Activated naive CD4-positive, alpha-beta T cell (primary cell): ENCODE measurements around the gene GPR142.

Experiments used
- DNase-seq, 4 experiments: peaks; one replicate each; lab custom pipeline; 2025; lab: John Stamatoyannopoulos, UW

Gene GPR142

DNA sequence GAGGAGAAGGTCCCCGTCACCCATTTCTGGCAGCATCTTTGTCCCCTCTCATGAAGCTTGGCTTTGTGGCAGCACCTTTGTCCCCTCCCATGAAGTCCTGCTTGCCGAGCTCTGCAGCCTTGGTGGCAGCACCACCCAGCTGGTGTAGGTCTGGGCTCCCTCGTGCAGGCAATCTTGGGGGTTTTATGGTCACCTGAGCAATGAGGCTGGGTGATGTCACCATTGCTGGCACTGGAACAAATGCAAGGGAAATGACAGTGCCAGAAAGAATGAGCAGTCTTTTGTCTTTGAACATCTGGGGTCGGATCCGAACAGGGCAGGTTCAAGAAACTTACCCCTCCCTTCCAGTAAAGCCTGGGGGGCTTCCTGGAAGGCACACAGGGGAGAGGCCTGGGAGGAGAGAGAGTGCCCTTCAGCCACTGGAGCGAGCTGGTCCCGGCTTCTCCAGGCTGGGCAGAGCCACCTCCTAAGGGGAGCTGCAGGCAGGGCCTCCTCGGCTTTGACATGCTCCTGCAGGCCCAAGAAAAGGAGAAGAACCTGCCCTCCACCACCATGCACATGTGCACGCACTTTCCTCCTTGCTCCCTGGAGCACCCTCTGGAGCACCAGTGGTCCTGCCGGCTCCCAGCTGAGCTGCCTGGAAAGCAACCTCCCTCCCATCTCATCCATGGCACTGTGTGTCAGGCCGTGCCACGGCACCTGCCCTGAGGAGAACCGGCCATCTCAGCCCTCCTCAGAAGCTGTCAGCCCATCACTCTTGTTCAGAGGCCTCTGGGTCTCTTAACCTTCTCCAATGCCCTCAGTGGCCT is 21.7 kb upstream of the GPR142 start:
- no peak for DNase-seq

DNA sequence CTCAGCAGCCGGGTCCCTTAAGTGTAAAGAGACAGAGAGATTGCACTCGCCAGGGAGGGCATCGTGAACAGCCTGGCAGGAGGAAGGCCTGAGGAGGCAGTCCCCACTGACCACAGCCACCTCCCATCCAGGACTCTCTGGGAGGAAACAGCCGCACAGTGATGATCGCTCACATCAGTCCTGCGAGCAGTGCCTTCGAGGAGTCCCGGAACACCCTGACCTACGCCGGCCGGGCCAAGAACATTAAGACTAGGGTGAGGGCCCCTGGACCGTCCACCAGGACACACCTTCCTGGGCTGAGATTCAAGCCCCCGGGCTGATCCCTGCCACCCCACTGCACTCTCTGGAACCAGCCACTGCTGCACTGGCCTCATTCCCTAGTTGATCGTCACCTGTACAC is 19.7 kb upstream of the GPR142 start:
- no peak for DNase-seq

DNA sequence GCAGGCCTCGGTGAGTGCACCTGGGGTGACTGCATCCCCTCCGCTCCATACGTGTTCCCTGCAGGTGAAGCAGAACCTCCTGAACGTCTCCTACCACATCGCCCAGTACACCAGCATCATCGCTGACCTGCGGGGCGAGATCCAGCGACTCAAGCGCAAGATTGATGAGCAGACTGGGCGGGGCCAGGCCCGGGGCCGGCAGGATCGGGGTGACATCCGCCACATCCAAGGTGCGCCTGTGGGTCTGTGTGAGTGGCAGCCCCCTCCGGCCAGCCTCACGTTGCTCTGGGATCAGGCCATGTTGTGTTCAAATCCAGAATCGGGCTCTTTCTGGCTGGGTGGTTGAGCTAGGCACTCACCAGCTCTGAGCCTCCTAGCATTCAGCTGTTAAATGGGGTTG is 18.2 kb upstream of the GPR142 start:
- DNase-seq: no peak

DNA sequence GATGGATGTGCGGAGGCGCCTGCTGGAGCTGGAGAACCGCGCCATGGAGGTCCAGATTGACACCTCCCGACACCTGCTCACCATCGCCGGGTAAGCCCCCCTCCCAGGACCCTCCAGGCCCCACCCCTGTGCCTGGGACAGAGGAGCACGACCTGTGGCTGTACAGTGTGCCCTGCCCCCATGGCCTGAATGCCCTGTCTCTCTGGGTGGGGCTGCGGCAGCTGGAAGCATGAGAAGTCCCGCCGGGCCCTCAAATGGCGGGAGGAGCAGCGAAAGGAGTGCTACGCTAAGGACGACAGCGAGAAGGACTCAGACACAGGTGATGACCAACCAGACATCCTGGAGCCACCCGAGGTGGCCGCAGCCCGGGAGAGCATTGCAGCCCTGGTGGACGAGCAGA is 16.8 kb upstream of the GPR142 start:
- DNase-seq: no peak

DNA sequence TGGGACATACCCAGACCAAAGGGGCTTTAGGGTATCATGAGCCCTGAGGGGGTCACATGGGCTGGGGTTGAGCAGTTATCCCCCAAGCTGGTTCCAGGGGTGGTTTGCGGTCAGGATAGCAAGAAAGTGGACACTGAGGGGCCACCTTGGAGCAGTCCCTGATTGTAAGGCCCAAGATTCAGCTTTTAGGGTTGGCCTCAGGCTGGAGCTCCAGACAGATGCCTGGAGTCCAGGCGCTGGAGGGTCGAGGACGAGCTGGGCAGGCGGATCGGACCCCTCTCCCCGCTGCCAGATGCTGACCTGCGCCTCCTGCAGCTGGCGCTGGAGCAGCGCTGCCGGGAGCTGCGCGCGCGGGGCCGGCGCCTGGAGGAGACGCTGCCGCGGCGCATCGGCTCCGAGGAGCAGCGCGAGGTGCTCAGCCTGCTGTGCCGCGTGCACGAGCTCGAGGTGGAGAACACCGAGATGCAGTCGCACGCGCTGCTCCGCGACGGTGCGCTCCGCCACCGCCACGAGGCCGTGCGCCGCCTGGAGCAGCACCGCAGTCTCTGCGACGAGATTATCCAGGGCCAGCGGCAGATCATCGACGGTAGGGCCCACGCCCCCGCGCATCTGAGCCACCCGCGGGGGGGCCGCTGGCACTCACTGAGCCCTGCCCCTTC is 15.6 kb upstream of the GPR142 start:
- no peak for DNase-seq

DNA sequence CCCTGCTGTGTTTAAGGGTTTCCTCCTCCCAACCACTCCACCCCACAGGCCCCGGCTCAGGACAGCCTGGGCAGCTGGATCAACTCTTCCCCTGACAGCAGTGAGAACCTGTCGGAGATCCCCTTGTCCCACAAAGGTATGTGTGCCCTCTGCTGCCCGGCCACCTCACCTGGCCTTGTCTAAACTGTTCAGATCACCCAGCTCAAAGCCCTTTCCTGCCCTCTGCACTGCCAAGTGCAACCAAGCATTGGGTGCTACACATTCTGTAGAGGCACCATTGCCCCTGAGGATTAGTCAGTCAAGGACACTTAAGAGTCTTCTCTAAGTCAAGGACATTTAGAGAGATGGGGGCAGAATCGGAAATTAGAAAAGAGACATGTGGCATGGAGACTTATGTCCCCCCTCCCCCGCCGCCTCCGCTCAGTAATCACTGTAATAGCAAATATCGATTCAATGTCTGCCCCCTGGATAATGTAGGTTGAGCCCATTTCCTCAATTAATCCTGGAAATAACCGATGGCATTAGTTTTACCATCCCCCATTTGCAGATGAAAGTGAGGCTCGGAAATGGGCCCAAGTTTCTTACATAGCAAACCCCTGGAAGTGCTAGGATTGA is 13.8 kb upstream of the GPR142 start:
- no peak for DNase-seq

DNA sequence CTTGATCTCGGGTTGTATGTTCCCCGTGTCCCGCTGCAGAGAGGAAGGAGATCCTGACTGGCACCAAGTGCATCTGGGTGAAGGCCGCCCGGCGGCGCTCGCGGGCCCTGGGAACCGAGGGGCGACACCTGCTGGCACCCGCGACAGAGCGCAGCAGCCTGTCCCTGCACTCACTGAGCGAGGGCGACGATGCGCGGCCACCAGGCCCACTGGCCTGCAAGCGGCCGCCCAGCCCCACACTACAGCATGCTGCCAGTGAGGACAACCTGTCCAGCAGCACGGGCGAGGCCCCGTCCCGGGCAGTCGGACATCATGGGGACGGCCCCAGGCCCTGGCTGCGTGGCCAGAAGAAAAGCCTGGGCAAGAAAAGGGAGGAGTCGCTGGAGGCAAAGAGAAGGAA is 13.2 kb upstream of the GPR142 start:
- peak in 1 of 4 experiments; percentile 7 for DNase-seq

DNA sequence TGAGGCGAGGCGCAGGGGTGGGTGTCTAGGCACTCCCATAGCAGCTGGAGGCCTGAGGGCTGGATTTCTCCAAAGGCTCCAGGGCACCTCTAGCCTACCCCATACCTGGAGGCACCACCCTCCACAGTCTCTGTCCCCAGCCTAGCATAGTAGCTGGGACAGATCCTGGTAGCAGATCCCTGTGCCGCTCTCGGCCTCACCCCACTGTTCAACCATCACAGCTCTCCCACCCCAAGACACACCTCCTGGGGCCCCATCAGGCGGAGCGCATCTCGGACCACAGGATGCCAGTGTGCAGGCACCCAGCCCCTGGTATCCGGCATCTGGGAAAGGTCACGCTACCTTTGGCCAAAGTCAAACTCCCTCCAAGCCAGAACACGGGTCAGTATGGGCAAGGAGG is 12.7 kb upstream of the GPR142 start:
- DNase-seq: no peak

DNA sequence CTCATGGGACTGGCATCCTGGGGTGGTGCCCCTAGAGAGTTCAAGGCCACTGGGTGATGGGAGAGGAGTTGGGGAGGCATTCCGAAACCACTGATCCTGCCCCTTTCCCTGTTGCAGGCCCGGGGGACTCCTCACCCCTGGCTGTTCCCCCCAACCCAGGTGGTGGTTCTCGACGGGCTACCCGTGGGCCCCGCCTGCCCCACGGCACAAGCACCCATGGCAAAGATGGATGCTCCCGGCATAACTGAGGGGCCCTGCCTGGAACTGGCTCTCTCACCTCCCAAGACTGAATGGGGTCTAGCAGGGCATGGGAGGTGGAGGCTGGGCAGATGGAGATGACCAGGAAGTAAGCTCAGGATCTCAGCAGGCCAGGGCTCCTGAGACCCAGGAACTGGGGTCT is 12.2 kb upstream of the GPR142 start:
- DNase-seq: no peak

DNA sequence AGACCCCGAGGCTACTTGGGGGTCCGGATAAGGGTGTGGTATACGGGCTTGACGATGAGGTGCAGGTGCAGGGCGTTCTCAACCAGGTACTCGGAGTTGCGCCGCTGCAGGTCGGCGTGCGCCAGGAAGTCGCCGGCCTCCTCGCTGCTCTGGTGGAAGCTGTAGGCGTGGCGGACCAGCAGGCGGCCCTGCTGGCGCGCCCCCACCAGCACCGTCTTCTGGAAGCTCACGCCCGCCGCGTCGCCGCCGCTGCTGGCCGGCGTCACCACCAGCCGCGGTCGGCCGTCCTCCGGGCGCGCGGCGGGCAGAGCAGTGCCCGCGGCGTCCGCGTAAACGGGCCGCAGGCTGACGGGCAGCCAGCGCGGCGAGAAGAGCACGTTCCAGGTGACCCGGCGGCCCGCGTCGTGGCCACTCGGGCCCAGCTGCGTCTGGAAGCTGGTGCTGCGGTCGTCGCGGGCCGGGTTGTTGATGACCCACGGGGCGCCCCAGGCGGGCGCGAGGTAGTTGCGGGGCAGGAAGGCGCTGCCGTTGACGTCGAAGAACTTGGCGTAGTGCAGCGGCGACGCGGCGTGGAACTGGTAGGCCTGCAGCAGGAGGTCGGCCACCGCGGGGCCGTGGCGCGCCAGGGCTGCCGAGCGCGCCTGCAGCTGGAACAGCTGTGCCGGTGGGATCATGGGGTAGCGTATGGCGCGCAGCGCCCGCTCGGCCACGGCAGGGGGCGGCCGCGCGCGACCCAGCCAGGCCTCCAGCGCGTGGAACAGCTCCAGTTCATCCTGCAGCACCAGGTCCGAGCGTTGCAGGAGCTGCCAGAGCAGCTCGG is 10.4 kb upstream of the GPR142 start:
- DNase-seq: no peak

DNA sequence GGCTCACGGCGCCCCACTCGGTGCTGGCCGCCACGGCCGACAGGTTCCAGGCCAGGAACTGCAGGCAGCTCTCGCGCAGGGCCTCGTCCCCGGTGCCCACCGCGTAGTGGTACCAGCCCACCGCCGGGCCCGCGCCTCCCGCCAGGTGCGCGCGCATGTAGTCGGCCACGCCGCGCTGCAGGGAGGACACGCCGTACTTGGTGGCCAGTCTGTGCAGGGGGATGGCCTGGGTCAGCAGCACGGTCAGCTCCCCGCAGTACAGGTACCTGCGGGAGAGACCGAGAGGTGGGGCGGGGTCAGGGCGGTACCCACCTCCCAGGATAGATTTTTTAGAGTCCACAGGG is 9.9 kb upstream of the GPR142 start:
- DNase-seq: no peak

DNA sequence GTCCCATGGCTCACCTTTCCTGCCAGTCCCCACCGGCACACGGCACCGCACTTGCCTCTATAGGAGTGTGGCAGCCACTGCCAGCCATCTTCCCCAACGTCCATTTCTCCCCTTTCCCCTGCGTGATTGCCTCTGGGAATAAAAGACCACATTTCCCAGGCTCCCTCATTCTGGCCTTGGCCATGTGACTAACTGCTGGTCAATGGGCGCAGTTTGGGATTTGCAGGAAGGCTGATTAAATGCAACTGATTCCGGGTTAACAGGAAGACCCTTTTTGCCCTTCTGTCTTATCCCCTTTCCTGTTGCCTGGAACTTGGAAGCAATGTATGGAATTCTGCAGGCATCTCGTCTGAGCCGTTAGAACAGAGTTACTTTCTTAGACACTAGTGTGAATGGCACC is 8.6 kb upstream of the GPR142 start:
- no peak for DNase-seq

DNA sequence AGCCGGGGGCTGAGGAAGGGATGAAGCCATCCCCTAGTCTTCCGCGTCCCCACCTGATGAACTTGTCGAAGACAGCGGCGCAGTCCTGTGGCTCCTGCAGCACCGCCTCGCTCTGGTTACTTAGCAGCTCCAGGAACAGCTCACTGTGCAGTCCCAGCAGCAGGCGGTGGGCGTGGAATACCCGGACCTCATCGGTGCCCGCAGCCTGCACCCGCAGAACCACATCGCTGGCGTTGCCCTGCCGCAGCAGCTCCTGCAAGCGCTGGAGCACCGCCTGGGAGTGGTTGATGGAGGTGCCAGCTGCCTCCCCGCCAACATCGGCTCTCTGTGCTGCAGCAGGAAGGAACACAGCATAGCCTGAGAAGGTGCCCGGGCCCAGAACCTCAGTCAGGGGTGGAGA is 7.4 kb upstream of the GPR142 start:
- no peak for DNase-seq

DNA sequence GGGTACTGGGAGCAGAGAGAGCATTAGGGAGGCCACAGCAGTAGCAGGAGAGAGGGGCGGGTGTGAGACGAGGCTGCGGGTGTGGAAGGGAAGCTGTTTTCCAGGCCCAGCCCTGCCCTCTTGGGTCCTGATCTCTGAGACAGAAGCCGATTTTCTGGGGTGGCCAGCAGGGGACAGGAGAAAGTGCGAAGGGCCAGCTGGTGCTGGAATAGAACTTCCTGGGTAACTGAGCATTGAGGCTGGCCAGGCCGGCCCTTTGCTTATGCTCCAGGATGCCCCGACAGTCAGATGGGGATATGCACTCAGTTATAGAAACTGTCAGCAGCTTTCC is 6.4 kb upstream of the GPR142 start:
- no peak for DNase-seq

DNA sequence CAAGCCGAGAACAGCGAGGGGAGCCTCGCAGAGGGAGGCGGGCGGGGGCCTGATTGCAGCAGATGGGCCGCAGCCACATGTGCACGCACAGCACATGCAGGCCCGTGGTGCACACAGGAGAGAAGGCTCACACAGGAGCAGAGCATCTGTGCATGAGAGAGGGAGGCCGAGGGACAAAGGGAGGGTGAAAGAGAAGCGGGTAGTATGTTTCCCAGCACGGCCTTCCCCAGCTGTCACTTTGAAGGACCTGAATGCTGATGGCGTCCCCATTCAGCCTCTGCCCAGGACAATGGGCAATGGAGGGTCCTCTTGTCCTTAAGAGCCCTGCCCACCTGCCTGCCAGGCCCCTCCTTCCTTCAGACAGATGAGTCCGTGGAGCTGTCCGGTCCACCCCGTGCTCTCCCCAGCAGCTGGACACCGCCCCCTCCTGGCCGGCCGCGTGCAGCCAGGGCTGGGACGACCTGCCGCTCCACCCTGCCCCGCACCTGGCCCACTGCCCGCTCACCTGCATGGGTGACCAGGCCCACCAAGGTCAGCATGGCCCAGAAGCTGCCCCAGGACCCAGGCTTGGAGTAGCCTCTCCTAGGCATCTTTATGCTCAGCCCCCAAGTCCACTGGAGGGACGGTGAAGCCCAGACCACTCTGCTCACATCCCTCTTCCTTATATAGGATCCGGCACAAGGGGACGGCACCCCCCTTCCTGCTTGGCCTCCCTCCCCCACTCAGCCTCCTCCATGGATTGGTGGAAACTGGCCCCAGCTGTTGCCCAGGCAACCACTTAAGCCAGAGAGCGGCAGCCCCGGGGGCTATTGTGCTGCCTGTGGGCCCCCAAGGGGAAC is 5.9 kb upstream of the GPR142 start, which contains the start of gene BTBD17:
TSS of gene BTBD17 (minus strand) at position 639 of the 839 bp plus-strand sequence. CDS start at position 590, 49 bp downstream.
- DNase-seq: peak in 1 of 4 experiments; percentile 14

DNA sequence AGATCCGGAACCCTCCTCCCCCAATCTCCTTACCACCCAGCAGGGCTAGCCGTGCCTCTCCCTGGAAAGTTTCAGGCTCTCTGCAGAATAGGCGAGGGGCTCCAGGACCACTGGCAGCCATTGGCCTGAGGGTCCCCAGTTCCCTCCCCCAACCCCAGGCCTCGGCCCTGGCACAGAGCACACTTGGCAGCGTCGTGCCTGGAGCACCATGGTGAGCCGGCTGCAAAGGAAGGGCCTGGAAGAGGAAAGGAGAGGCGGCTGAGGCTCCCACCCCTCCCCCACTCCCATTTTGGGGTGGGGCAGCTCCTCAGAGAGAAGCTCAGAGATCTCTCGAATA is 5.3 kb upstream of the GPR142 start:
- DNase-seq: no peak

DNA sequence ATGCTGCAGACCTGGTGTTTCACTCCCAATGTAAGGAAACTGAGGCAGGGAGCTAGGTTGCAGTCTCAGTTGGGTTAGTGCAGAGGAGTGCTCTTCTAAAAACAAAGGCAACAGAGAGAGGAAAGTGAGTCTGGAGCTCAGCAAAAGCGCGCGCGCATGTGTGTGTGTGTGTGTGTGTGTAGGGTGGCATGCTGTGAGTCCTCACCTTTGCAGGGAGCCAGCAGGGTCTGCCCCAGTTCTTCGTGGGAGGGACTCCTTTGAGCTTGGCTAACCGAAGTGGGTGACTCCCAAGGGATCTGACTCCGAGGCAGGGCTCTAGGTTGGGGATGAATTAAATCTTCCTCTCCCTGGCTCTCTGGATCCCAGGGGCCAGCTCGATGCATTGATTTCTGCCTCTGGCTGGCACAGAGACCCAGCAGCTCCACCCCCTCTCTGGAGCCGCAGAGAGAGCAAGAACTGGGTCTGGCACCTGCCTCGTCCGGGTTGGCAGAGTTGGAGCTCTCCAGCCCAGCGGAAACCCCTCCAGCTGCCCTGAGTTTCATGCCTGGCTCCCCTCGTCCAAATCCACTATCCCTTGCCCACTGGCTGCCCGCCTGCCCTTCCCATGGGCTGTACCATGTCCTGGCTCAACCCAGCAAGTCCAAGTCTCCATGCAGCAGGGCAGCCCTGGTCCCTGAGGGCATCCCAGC is 4.4 kb upstream of the GPR142 start:
- DNase-seq: no peak

DNA sequence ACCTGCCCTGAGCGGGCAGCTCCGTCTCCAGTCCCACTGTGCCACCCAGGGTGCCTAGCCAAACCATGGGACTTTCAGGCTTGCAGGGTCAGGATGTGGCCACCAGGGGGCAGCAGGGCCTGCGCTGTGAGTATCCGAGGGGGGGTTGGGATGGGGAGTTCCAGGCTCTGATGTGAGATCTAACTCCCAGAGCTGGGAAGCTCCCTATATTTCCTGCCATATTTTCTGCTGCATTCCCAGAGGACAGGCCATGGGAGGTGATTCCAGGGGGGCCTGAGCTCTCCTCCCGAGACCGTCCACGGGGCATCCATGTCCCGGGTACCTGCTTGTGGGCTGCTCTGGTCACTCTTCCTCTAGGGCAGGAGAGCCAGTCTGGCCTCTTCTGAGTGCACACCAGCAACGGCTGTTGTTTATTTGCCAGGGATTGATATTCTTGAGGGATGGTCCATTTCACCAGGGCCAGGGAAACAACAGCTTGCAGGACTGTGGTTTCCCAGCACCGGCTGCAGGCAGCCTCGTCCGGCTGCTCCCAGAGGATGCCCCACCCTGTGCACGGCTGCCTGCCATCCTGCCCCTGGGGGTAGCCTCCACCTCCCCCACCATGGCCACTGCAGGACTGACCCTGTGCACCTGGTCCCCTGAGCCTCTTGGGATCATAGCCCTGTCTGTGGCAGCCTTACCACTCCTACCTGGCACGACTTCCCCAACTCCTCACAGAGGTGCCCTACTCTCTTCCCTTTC is 1.2 kb downstream of the GPR142 start:
- peak; percentile 33 to 65 (median 62) for DNase-seq

DNA sequence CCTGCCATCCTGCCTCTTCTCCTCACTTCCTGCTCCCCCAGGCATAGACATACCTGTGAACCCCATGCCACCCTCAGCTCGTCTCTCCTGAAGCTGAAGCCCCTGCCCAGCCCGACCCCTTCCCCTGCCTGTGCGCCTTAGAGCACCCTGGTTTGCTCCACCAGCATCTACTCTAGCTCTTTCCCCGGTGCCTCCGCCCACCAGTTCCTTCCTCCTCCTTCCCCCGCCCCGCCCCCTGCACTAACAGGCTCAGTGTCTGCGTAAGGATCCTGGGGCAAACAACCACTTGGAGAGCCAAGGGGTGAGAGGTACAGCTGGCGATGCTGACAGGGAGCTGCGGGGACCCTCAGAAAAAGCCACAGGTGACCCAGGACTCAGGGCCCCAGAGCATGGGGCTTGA is 1.9 kb downstream of the GPR142 start:
- peak in 3 of 4 experiments; percentile 7 to 52 (median 29) for DNase-seq
